Nephron (organoid): Measurements from ENCODE around the gene KCNAB1.

Source experiments
- H3K27ac Mint-ChIP-seq, 3 experiments: 2 replicates each; pipeline ENCODE4 v1.8.0; 2020; ENCODE audit warnings: mixed read lengths in 3 of 3, mild to moderate bottlenecking in 2 of 3, moderate library complexity in 1 of 3
- H3K27me3 Mint-ChIP-seq: 2 replicates; pipeline ENCODE4 v1.8.0; 2021; ENCODE audit warnings: low read depth, mild to moderate bottlenecking, moderate library complexity, mixed read lengths
- H3K36me3 Mint-ChIP-seq: 2 replicates; pipeline ENCODE4 v1.8.0; 2020; ENCODE audit warnings: low read depth, mixed read lengths
- H3K4me1 Mint-ChIP-seq: 2 replicates; pipeline ENCODE4 v1.8.0; 2020; ENCODE audit warnings: mixed read lengths
- H3K4me3 Mint-ChIP-seq, 3 experiments: 2 replicates each; pipeline ENCODE4 v1.8.0; 2020; ENCODE audit warnings: mild to moderate bottlenecking in 3 of 3, mixed read lengths in 3 of 3, moderate library complexity in 2 of 3
- H3K9me3 Mint-ChIP-seq: 2 replicates; pipeline ENCODE4 v1.8.0; 2020; ENCODE audit warnings: mixed read lengths
- TF ChIP-seq, protein P1 (sequence below), 3 experiments: fragments of 200-600 bp; sonication (generic); IDR thresholded peaks; one replicate each; pipeline ENCODE4 v1.5.0; 2021; ENCODE audit warnings: antibody characterized with exemption in 3 of 3; ENCODE audit not compliant: unreplicated experiment in 3 of 3

KCNAB1 gene

GRCh38 chr3:156416846-156417558 is 296.6 kb downstream of the KCNAB1 start:
- Mint-ChIP-seq H3K4me3 (peak overlapping the region in 1 of 3 experiments; percentile 25), H3K27ac (peak overlapping the region; percentile 4 to 82 (median 66)), H3K27me3 (no peaks in the 10 kb centered on the region), H3K9me3 (no peaks in the 10 kb centered on the region), H3K36me3 (no peaks in the 10 kb centered on the region), H3K4me1 (peaks cover 34% of the 10 kb centered on the region)
- TF ChIP-seq, protein P1, sequence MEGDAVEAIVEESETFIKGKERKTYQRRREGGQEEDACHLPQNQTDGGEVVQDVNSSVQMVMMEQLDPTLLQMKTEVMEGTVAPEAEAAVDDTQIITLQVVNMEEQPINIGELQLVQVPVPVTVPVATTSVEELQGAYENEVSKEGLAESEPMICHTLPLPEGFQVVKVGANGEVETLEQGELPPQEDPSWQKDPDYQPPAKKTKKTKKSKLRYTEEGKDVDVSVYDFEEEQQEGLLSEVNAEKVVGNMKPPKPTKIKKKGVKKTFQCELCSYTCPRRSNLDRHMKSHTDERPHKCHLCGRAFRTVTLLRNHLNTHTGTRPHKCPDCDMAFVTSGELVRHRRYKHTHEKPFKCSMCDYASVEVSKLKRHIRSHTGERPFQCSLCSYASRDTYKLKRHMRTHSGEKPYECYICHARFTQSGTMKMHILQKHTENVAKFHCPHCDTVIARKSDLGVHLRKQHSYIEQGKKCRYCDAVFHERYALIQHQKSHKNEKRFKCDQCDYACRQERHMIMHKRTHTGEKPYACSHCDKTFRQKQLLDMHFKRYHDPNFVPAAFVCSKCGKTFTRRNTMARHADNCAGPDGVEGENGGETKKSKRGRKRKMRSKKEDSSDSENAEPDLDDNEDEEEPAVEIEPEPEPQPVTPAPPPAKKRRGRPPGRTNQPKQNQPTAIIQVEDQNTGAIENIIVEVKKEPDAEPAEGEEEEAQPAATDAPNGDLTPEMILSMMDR (IDR thresholded peaks at IDR 0.05; ENCODE audit: unreplicated experiment in 3 of 3) = no peak

GRCh38 chr3:156417559-156418132 is 297.3 kb downstream of the KCNAB1 start:
- TF ChIP-seq, protein P1 (IDR thresholded peaks at IDR 0.05; ENCODE audit: unreplicated experiment in 3 of 3) = no peak
- Mint-ChIP-seq H3K27me3 (no peaks in the 10 kb centered on the region), H3K27ac (peak overlapping the region; percentile 2 to 82 (median 47)), H3K4me3 (peak overlapping the region in 1 of 3 experiments; percentile 21), H3K36me3 (no peaks in the 10 kb centered on the region), H3K9me3 (no peaks in the 10 kb centered on the region), H3K4me1 (peaks cover 30% of the 10 kb centered on the region)

GRCh38 chr3:156418428-156418827 is 298.1 kb downstream of the KCNAB1 start:
- H3K36me3 Mint-ChIP-seq = no peaks in the 10 kb centered on the region
- TF ChIP-seq, protein P1 (IDR thresholded peaks at IDR 0.05; ENCODE audit: unreplicated experiment in 3 of 3) = no peak
- H3K9me3 Mint-ChIP-seq = no peaks in the 10 kb centered on the region
- peaks cover 25% of the 10 kb centered on the region for H3K4me1 Mint-ChIP-seq
- H3K27me3 Mint-ChIP-seq = no peaks in the 10 kb centered on the region
- H3K27ac Mint-ChIP-seq = peak overlapping the region in 1 of 3 experiments; percentile 25
- H3K4me3 Mint-ChIP-seq = no peak overlapping the region

GRCh38 chr3:156421534-156421933 is 301.2 kb downstream of the KCNAB1 start:
- TF ChIP-seq, protein P1 (IDR thresholded peaks at IDR 0.05; ENCODE audit: unreplicated experiment in 3 of 3) = no peak
- Mint-ChIP-seq H3K36me3 (no peaks in the 10 kb centered on the region), H3K4me1 (peaks cover 30% of the 10 kb centered on the region), H3K27ac (no peak overlapping the region), H3K4me3 (no peak overlapping the region), H3K9me3 (no peaks in the 10 kb centered on the region), H3K27me3 (no peaks in the 10 kb centered on the region)

- Mint-ChIP-seq H3K4me3 (no peak overlapping the region), H3K27me3 (no peaks in the 10 kb centered on the region), H3K36me3 (no peaks in the 10 kb centered on the region), H3K4me1 (peaks cover 18% of the 10 kb centered on the region), H3K27ac (peak overlapping the region in 2 of 3 experiments; percentile 70 to 74), H3K9me3 (no peaks in the 10 kb centered on the region)
- TF ChIP-seq, protein P1 (IDR thresholded peaks at IDR 0.05; ENCODE audit: unreplicated experiment in 3 of 3) = no peak
These were observed 304.4 kb downstream of the KCNAB1 start for GRCh38 chr3:156424758-156425157.
